Upper lobe of right lung (tissue), 1 donor: ENCODE results near the gene ATP6V0A4. TPM values are rescaled to one million over a fixed set of nuclear protein-coding genes. Genes with fewer than 3 reads are reported as not detected.

Source experiments
- ATAC-seq: fragments of 200-7000 bp; cut with Tn5 transposase; one replicate; pipeline ENCODE4 v1.9.1; 2020; ENCODE audit warnings: mild to moderate bottlenecking, moderate library complexity
- DNase-seq: peaks from one replicate; pipeline ENCODE4 v3.0.0-alpha.2; 2020
- H3K27ac ChIP-seq: fragments of 200-600 bp; one replicate; pipeline ENCODE4 v1.8.0; 2022
- H3K27me3 ChIP-seq: fragments of 200-600 bp; one replicate; pipeline ENCODE4 v1.8.0; 2022; ENCODE audit warnings: mild to moderate bottlenecking
- H3K36me3 ChIP-seq: fragments of 200-600 bp; one replicate; pipeline ENCODE4 v1.8.0; 2022
- H3K4me1 ChIP-seq: fragments of 200-600 bp; one replicate; pipeline ENCODE4 v1.8.0; 2022
- H3K4me3 ChIP-seq: fragments of 200-600 bp; one replicate; pipeline ENCODE4 v1.8.0; 2022; ENCODE audit warnings: mild to moderate bottlenecking
- H3K9me3 ChIP-seq: fragments of 200-600 bp; one replicate; pipeline ENCODE4 v1.8.0; 2022
- CTCF ChIP-seq: fragments of 200-600 bp; IDR thresholded peaks from one replicate; pipeline ENCODE4 v1.8.0; 2022; ENCODE audit warnings: antibody characterized with exemption
- intact Hi-C: fragments of 100-400 bp; cut with DNase I; formaldehyde crosslinking; loops from one replicate; pipeline ENCODE4 v1.11.0; 2022
- total RNA-seq: library from RNA; stranded (reverse); fragmentation: NEBNext Ultra II Directional; extraction: Animal tissue kit (Norgen Biotek cat#: 25700); gene quantifications from one replicate; pipeline ENCODE4 v1.2.1, GENCODE V29; 2021
- donor health status: DM: no; HTN: yes; CAD: no; lungs with severe emphysema.

Gene ATP6V0A4
- total RNA-seq, 1 donor from 2014 or later: 2.4 TPM

- Histone ChIP-seq H3K4me1 (no peaks in the 10 kb centered on the region), H3K27ac (no peak overlapping the region), H3K27me3 (no peaks in the 10 kb centered on the region), H3K4me3 (no peak overlapping the region), H3K9me3 (no peaks in the 10 kb centered on the region), H3K36me3 (no peaks in the 10 kb centered on the region)
- no peak for TF ChIP-seq CTCF
- intact Hi-C loops: no loop called here
- DNase-seq: no peak
- no peak for ATAC-seq
Measured at GRCh38 chr7:138657854-138658386, 140.1 kb downstream of the ATP6V0A4 start.

GRCh38 chr7:138656952-138657351 is 141.0 kb downstream of the ATP6V0A4 start:
- Histone ChIP-seq H3K9me3 (no peaks in the 10 kb centered on the region), H3K27me3 (no peaks in the 10 kb centered on the region), H3K36me3 (no peaks in the 10 kb centered on the region), H3K27ac (no peak overlapping the region), H3K4me3 (no peak overlapping the region), H3K4me1 (no peaks in the 10 kb centered on the region)
- no peak for ATAC-seq
- intact Hi-C loops: no loop called here
- no peak for DNase-seq
- no peak for TF ChIP-seq CTCF

Other genes with a start within 250 kb of the ATP6V0A4 start
- gene SVOPL, start 96.8 kb downstream of the ATP6V0A4 start, total RNA-seq: 0.81 TPM
- 9.6 TPM for gene TMEM213, start 202 bp downstream of the ATP6V0A4 start, total RNA-seq
- gene KIAA1549, start 183.2 kb upstream of the ATP6V0A4 start, total RNA-seq: 5.7 TPM
- 6.4 TPM for gene ZC3HAV1L, start 237.8 kb upstream of the ATP6V0A4 start, total RNA-seq